ENCODE measurements around the gene INHBB. TPM values are rescaled to one million over a fixed set of nuclear protein-coding genes. Genes with fewer than 3 reads are reported as not detected.

Gene INHBB
- total RNA-seq, 1 experiment from 2014 or later = 0.27 TPM

DNA sequence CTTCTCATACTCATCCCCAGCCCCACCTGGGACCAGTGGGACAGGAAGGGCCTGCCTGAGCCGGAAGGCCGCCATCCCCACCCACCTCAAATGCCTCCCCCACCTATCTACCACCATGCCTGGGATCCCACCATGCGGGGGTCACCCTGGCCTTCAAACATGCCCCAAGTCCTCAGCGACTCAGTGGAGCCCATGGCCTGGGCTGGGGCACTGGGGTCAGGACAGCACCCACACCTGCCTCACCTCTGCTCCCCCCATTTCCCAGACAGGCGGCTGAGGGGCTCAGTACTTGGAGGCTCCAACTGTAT lies 7.6 kb downstream of the INHBB start (continued):
- TF ChIP-seq REST (IDR thresholded peaks at IDR 0.05; ENCODE audit: low read depth) = no peak
- TF ChIP-seq JUND (IDR thresholded peaks at IDR 0.05) = no peak
- TF ChIP-seq EGR1 (IDR thresholded peaks at IDR 0.05; ENCODE audit: low read depth) = no peak
- no peak for TF ChIP-seq CEBPB (IDR thresholded peaks at IDR 0.05; ENCODE audit: low read depth)
- TF ChIP-seq RAD21 (IDR thresholded peaks at IDR 0.05; ENCODE audit: low read depth) = no peak
- TF ChIP-seq, protein P1, sequence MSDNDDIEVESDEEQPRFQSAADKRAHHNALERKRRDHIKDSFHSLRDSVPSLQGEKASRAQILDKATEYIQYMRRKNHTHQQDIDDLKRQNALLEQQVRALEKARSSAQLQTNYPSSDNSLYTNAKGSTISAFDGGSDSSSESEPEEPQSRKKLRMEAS (IDR thresholded peaks at IDR 0.05) = no peak
- no peak for TF ChIP-seq ATF3 (IDR thresholded peaks at IDR 0.05)

GRCh38 chr2:120353931-120354330 lies 8.0 kb downstream of the INHBB start:
- ChIA-PET RAD21 (ENCODE audit: low non-redundant PET in 1 of 2, low total read pairs in 2 of 2, uncharacterized antibody in 2 of 2, unreplicated experiment in 2 of 2) (no interaction called here), CTCF (no interaction called here), POLR2A (no interaction called here)
- Histone ChIP-seq H3K27me3 (ENCODE audit: insufficient read depth, low read length) (no peaks in the 10 kb centered on the region), H3K9me2 (ENCODE audit: insufficient read depth) (no peaks in the 10 kb centered on the region), H3K9ac (ENCODE audit: low read length) (no peak overlapping the region), H3K4me2 (ENCODE audit: low read length) (no peak overlapping the region), H3K79me2 (ENCODE audit: insufficient read depth, low read length) (no peaks in the 10 kb centered on the region), H3K36me3 (ENCODE audit: control insufficient read depth in 1 of 2, insufficient read depth in 2 of 2, low read length in 2 of 2) (no peaks in the 10 kb centered on the region), H3K4me3 (replicated peaks in 1 of 2; ENCODE audit: low read depth in 1 of 2, low read length in 2 of 2) (no peak overlapping the region), H3K9me3 (ENCODE audit: control insufficient read depth in 1 of 2, insufficient read depth in 1 of 2, low read depth in 1 of 2, low read length in 2 of 2) (no peaks in the 10 kb centered on the region), H2AFZ (ENCODE audit: low read depth, low read length, poor library complexity, severe bottlenecking) (no peak overlapping the region), H4K20me1 (ENCODE audit: insufficient read depth) (no peaks in the 10 kb centered on the region), H3K4me1 (ENCODE audit: control insufficient read depth in 1 of 2, insufficient read depth in 2 of 2, low read length in 2 of 2) (no peaks in the 10 kb centered on the region; a peak in 1 of 4 replicates), H3K27ac (ENCODE audit: low read depth, low read length) (no peak overlapping the region)
- no TSS peak for BruUV-seq (replicated peaks)
- ATAC-seq = no peak
- intact Hi-C loops (cut with micrococcal nuclease) = no loop called here
- DNase-seq (ENCODE audit: low read depth, low spot score) = no peak
- TF ChIP-seq ZBTB33 (IDR thresholded peaks at IDR 0.05; ENCODE audit: extremely low read depth, insufficient replicate concordance, low read length) (no peak), JUND (IDR thresholded peaks at IDR 0.05) (no peak), RAD21 (IDR thresholded peaks at IDR 0.05; ENCODE audit: low read depth) (no peak), CEBPB (IDR thresholded peaks at IDR 0.05; ENCODE audit: low read depth) (no peak)

All from HCT116 (cell line).